Stimulated activated CD4-positive, alpha-beta T cell treated with anti-CD3 and anti-CD28 coated beads, Interleukin-1b, Interleukin-23, amount 100 ng/mL, for 1 hour (primary cell): Measurements from ENCODE around the gene XPNPEP2.

ENCODE experiments used
- DNase-seq, 2 donors: peaks; one replicate each; pipeline ENCODE4 v3.0.0-alpha.2; 2020; ENCODE audit warnings: low read depth in 2 of 2

XPNPEP2 gene, protein sequence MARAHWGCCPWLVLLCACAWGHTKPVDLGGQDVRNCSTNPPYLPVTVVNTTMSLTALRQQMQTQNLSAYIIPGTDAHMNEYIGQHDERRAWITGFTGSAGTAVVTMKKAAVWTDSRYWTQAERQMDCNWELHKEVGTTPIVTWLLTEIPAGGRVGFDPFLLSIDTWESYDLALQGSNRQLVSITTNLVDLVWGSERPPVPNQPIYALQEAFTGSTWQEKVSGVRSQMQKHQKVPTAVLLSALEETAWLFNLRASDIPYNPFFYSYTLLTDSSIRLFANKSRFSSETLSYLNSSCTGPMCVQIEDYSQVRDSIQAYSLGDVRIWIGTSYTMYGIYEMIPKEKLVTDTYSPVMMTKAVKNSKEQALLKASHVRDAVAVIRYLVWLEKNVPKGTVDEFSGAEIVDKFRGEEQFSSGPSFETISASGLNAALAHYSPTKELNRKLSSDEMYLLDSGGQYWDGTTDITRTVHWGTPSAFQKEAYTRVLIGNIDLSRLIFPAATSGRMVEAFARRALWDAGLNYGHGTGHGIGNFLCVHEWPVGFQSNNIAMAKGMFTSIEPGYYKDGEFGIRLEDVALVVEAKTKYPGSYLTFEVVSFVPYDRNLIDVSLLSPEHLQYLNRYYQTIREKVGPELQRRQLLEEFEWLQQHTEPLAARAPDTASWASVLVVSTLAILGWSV

DNA sequence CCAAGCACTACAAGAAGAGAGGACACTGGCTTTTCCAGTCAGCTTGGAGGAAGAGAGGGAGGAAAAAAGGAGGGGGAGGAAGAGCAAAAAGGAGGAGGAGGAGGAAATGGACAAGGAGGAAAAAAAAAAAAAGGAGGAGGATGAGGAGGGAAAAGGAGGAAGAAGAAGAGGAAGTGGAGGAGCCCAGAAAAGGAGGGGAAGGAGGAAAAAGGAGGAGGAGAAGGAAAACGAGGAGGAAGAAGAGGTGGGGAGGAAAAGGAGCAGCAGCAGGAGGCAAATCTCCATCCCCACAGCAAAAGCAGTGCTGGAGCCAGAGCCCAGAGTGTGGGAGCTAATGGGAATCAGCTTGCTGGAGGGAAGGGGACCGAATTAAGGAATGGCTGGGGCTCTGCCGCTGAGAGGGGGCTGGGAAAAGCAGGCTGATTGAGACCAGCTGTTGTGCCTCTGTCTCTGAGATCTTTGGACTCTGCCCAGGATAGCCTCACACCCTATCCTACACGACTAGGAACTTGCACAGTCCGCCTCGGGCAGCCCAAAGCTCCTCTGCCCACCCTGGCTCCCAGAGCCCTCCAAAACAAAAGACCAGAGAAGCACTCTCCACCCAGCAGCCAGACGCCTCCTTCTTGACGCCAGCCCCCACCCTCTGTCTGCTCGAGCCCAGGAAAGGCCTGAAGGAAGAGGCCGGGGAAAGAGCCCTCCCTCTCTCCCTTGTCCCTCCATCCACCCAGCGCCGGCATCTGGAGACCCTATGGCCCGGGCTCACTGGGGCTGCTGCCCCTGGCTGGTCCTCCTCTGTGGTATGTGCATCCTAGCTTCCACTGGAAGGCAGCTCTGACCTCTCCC lies at the start of gene XPNPEP2:
Gene XPNPEP2 (plus strand): TSS at position 514 of the 843 bp plus-strand sequence. CDS start 235 bp downstream, at position 749.
- DNase-seq = no peak

DNA sequence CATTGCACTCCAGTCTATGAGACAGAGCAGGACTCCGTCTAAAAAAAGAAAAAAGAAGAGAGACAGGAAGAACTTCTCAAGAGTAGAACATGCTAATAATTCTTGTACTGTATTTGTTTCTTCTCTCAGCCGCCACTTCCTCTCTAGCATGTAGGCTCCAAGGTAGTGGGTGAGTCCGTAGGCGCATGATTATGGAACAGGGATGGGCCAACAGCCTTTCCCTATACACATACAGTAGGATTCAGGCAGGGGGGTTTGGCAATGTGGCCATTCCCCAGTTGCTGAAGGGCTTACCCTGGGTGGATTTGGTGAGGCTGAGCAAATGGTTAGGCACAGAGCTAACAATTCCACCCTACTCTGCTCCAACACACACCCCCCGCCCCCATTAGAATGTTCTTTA lies 49.0 kb upstream of the XPNPEP2 start:
- DNase-seq = no peak

DNA sequence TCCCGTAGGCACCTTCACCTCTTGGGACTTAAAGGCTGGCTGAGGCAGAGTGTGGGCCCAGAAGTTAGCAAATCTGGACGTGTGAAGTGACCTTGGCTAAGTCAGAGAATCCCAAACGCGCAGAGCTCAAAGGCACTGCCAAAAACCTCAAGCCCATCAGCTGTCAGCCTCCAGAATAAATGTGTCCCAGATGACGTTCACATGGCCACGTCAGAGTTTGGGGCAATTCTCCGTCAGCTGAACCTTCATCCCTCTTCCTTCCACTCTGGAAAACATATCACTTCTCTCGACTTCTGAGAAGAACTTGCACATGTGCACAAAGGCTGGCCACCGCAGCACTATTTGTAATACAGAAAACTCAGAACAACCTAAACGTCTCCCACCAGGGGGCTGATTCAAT lies 48.3 kb upstream of the XPNPEP2 start:
- no peak for DNase-seq

DNA sequence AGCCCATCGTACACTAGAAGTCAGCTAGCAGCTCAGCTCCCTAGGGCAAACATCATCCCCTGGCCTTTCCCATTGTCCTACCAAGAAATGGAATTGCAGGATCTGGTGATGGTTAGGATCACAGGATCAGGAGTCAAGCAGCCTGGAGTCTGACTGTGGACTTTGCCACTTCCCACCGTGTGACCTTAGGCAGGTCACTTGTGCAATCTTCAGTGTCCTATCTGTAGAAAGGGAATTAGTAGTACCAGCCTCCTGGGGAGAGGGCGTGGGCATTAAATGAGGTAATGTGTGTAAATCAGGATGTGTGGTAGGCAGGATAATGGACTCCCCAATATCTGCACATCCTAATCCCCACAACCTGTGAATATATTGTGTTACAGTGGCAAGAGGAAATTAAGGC lies 45.4 kb upstream of the XPNPEP2 start:
- no peak for DNase-seq

DNA sequence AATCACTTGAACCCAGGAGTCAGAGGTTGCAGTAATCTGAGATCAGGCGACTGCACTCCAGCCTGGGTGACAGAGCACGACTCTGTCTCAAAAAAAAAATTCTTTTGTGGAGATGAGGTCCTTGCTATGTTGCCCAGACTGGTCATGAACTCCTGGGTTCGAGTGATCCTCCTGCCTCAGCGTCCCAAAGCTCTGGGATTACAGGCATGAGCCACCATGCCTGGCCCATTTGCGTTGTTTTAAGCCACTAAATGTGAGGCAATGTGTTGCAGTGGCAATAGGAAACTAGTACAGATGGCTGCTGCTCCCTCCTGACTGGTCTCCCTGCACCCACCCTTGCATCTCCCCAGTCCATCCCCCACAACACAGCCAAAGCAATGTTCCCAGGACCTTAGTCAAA lies 44.0 kb upstream of the XPNPEP2 start:
- DNase-seq = no peak

DNA sequence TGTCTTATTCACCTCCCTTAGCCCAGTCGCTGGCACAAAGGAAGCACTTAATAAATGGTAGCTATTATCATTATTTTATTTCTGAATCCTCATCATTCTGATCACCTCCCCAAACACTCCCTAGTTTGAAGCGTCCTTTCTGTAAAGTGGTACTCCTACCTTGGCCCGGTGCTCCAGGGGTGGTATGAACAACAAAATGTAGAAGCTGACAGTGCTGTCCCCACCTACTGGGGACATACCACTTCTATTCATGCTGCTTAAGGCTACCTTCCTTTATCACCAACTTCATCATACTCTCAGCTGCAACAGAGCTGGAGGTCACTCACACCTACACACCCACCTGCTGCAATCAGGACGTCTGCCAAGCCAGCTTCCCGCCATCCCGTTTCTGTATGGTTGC lies 43.2 kb upstream of the XPNPEP2 start:
- no peak for DNase-seq

DNA sequence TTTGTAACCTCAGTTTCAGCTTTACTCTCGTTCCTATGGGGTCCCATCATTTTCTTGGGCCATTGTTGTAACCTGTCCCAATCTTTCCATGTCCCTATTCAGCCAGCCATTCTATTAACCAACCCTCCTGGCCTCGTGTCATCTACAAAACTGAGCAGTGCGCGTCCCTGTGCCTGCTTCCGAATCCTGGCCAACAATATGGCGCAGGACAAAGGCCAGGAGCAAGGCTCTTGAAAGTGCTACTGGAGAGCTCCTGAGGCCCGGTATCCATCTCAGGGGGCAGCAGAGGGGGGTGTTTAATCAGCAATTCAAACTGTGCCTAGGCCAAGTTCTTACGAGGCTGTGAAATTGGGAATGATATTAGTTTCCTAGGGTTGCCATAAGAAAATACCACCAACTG lies 42.8 kb upstream of the XPNPEP2 start:
- DNase-seq = no peak

DNA sequence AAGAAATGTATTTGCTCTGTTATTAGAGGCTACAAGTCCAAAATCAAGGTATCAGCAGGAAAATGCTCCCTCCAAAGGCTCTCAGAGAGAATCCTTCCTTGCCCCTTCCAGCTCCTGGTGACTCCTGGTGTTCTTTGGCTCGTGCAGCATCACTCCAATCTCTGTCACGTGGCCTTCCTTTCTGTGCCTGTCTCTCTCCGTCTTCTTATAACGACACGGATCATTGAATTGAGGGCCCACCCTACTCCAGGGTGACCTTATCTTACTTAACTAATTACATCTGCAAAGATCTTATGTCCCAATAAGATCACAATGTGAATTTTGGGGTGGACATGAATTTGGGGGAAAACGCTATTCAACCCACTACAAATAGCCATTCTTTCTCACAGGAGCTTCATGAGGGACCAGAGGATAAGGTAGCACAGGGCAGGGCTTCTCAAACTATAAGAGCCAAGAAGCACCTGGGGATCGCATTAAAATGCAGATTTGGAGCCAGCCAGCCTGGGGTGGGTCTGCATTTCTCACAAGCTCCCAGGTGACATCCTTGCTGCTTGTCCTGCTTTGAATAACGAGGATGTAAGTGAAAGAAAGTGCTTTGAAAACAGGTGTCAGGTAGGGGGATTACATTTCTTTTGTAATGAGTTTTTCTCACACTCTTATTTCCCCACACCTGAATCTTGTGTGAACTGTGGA lies 42.2 kb upstream of the XPNPEP2 start:
- DNase-seq = no peak

DNA sequence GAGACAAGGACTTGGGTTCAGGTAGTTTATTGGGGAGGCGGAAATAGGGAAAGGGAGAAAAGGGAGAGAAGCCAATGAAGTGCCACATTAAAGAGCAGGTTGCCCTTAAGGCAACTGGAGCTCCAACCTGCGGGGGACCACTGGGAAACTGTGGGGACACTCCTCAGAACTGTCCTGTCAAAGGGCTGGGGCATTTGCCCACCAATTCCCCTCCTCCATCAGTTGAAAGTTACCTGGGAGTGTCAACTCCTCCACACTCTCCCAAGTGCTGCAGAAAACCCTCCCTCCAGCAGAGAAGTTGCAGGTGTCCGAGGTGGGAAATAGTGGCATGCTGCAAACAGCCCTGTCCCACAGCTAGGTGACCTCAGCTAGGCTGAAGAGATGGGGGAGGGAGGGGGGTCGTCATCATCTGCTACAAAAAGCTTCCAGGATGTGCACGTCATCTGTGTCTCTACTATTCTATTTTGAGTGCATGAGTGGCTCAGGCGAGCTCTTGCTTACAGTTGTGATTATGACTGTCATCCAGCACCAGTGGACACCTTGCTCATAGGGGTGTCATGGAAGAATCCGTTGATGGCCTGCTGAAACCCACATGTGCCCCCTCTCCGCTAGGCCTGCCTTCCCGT lies 41.5 kb upstream of the XPNPEP2 start:
- DNase-seq = no peak

DNA sequence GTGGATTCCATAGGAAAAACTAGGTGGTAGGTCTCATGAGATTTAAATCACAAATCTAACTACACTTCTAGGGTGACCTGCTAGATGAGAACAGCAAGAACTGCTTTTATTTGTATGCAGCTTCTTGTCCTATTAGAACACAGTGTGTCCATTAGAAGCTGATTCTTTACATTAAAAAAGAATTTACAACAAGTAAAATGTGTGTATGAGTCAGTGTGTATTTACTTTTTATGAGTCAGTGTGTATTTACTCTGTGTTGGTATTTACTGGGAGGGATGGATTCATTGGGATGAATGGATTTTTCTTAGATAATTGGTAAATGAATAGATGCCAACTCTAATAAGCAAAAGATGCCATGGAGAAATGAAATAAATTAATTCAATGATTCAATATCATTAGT lies 40.6 kb upstream of the XPNPEP2 start:
- no peak for DNase-seq

DNA sequence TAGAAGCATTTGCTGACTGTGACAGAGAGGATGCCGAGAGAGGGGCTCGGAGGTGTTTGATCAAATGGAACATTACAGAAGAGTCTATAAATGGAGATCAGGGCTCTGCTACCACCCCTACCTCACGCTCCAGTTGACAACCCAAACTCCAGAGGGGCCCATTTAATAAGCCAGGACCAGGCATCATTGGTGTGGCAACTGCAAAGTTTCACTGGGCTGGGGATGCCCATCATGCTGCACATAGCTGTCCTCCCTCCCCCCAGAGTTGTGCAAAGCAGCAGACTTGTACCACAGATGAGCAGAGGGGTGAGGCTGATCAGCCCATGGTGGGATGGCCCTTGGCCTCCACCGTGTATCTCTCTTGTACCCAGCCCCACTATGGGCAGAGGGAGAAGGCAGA lies 38.2 kb upstream of the XPNPEP2 start:
- DNase-seq = no peak

DNA sequence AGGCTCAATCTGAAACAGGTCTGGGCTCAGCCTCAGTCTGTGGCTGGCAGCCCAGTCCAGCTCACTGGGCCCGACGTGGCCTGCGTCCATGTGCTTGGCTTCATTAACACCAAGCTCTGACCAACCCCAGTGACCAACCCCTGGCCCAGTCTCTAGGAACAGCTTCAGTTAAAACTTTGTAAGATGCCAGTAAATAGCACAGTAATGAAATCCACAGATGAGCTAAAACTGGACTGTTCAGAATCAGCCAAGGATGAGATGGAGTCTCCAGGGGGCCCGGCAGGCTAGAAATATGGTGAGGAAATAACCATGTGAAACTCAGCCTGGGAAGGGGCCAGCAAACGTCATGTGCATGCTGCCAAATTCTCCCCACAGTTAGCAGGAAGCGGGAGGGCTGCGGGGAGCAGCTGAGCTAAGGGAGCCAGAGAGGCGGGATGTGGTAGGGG lies 37.1 kb upstream of the XPNPEP2 start:
- DNase-seq = no peak

DNA sequence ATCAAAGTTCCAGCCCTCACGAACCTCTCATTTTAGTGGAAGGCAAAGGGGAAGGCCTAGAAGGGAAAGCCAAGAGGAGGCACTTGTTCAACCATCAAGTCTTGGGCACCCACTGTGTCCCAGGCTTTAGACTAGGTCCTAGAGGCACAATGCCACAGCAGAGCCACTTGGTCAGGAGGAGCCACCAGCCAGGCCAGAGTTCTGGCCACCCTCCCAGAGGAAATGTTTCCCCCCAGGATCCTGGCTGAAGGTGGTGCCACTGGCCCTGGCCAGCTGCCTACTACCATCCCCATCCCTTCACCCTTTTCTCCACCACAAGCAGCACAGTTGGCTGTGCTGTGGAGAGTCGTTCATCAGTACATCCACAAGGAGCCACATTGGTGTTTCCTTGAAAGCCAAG lies 34.3 kb upstream of the XPNPEP2 start:
- DNase-seq = no peak

DNA sequence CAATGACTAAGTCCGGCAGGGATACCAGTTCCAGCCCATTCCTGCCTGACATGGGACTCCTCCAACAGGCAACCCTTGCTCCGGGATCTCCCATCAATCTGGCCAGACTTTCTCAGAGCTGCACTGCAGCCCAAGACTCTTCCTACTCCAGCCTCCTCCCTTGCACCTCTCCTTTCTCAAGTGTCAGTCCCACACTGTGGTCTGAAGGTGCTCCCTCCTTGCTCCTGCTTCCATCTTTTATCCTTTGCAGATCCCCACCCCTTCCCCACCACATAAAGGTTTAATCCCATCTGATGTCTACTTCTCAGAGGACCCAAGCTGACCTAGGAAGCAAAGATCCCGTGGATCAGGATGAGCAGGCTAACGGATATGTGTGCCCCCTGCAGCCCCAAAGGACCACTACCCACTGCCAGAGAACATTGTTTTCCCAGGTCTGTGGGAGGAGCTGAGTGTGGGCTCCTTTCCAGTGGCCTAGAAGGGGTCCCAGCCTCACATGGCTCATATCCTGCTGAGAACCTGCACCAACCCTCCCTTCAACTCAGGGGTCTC lies 33.3 kb upstream of the XPNPEP2 start:
- no peak for DNase-seq

DNA sequence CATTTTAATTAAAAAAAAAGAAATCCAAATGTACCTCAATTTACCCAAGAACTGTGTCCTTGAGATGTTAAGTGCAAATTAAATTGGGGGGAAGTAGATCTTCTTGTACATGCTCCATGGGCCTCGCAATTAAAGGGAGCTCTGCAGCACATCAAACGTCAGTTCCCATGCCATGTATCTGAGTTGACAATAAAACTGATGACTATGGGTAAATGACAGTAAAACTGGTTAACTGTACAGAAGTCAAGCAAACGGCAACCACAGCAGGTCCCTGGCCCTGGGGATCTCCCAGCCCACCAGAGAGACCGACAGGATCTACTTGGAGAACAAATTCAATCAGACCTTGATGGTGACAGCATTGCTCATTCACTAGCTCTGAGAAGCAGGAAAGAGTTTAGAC lies 32.8 kb upstream of the XPNPEP2 start:
- DNase-seq = no peak

DNA sequence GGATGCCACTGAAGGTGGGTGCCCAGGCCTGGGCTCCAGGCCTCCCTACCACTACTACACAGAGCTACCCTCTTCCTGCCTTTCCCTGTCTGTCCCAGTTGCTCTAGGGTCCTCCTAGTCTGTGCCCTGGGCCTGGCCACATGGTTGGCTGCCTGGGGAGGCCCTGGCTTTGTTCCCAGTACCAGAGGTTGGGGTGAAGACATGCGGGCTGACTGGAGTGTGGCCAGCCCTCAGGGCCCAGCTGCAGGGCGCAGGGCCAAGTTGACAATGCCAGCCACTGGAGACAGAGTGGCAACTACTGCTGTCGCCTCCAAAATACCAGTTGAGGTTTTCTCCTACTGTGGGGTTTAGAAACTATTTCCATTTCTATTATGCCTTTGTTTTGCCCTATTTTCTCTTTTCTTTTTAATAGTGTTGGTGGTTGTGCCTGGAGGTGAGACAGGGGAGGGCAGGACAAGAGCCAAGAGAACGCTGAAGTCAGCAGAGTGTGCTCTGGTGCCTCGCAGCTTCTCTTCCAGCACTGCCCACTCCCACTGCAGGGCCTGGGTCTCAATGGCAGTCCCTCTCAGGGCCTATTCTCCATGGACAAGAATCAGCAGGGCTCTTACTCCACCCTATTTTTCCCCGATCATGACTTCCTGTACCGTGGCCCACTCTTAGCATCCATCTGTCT lies 32.2 kb upstream of the XPNPEP2 start:
- DNase-seq = no peak

DNA sequence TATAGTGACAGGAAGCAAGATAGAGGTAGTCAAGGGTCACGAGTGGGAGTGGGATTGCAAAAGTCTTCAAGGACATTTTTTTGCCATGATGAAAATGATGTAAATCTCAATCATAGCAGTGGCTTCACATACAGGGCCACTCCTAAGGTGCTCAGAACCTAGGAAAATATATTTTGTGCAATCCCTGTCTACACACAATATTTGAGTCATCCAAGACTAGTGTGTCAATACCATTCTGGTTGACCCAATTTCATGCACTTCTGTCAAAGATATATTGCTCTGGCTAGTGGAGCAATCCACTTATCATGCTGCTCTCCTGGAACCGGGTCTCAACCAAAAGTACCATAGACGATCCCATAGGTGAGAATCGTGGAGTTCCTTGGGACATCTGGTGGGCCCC lies 24.2 kb upstream of the XPNPEP2 start:
- no peak for DNase-seq

DNA sequence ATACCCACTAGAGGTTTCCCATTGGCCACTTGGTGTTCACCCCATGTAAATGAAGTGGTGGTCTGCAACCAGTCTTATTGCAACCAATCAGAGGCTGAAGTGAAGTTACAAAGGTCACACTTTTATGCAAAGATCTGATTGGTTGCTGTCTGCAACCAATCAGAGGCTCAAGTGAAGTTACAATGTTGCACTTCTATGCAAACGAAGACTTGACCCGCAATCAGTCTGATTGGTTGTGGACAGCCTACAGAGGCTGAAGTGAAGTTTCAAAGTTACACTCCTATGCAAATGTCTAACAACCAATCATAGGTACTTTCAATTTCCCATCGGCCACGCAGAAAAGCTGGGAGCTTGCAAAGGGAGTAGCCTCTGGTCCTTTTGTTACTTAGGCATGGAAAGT lies 22.3 kb upstream of the XPNPEP2 start:
- no peak for DNase-seq

DNA sequence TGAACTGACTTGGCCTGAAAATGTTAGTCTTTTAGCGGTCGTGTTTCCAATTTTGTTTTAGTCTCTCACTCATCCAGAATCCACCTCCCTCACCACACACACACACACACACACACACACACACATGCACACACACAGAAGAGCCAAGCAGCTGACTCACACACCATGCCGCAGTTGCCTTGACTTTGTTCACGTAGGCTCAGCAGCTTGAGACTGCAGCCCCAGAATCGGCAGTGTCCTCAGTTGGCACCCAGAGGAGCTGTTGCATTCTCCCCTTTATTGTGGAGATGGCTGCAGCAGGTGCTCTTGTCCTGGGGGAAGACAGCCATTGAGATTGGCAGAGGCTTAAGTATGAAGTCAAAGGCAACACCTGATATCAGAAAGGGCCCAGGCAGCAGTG lies 20.9 kb upstream of the XPNPEP2 start:
- DNase-seq = no peak

DNA sequence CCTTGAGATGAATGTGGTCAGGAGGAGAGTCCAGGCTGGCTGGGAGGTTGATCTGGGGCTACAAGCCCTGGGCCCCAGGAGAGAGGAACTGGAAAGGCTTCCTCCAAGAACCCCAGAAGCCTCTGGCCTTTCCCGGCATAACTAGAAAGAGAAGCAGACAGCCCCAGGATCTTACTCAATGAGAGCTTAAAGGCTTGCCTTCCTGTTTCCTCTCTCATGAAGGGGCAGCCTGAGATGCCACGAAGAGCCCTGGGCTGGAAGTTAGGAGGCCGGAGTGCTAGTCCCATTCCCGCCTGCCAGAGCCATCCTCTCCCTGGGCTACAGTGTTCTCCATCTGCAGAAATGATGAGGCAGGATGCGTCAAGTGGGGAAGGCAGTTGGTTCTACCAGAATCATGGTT lies 20.1 kb upstream of the XPNPEP2 start:
- DNase-seq = no peak

DNA sequence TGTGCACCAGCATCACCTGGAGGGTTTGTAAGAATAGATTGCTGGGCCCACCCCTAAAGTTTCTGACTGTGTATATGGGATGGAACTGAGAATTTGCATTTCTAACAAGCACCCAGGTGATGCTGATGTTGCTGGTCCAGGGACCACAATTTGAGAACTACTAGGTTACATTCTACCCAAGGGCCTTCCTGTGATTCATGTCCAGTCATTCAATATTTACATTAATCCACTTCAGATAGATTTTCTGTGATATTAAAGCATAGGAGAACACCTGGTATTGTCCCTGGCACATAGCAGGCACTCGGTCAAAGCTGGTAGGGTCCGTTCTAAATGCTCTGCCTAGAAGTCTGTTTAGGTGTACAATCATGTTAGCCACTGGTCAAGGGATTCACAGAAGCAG lies 19.5 kb upstream of the XPNPEP2 start:
- no peak for DNase-seq
